SK-N-SH (cell line): ENCODE data around the gene LPCAT3. TPM values are rescaled to one million over a fixed set of nuclear protein-coding genes. Genes with fewer than 3 reads are reported as not detected.

Source experiments
- CTCF ChIA-PET: fragments of 300-600, 350-600 bp; formaldehyde crosslinking; extraction: SDS; loops from one replicate; lab custom pipeline; 2021; lab: Yijun Ruan, JAX
- POLR2A ChIA-PET: fragments of 350-600 bp; sonication (Branson Sonifier 250); formaldehyde crosslinking; extraction: SDS; loops from one replicate; lab custom pipeline; 2020; ENCODE audit warnings: antibody characterized with exemption, inconsistent platforms; lab: Yijun Ruan, JAX
- DNase-seq: peaks from one replicate; pipeline ENCODE4 v3.0.0; 2012
- H2AFZ ChIP-seq: fragments of 200-600 bp; sonication (generic); 2 replicates; pipeline ENCODE4 v1.8.1; 2016; ENCODE audit warnings: antibody characterized with exemption, mild to moderate bottlenecking, low read depth
- H3F3A ChIP-seq: fragments of 200-600 bp; sonication (generic); replicated peaks from 2 replicates; pipeline ENCODE3; 2016; ENCODE audit warnings: antibody characterized with exemption, mild to moderate bottlenecking; ENCODE audit not compliant: insufficient read depth
- H3K27ac ChIP-seq, 2 experiments: fragments of 200-500 bp in 1 of 2; fragments of 200-600 bp in 1 of 2; sonication (Bioruptor generic) in 1 of 2; sonication (generic), shearing (Covaris generic) in 1 of 2; 2 replicates each; pipeline versions ENCODE4 v1.5.1 to v1.6.1; 2014 to 2016; ENCODE audit warnings: low read depth in 2 of 2, inconsistent platforms in 1 of 2, low read length in 1 of 2, mild to moderate bottlenecking in 1 of 2, mixed read lengths in 1 of 2
- H3K27me3 ChIP-seq: fragments of 200-600 bp; sonication (generic), shearing (Covaris generic); 2 replicates; pipeline ENCODE4 v1.6.1; 2016; ENCODE audit warnings: mixed run types; ENCODE audit not compliant: insufficient read depth
- H3K36me3 ChIP-seq, 2 experiments: fragments of 200-500 bp in 1 of 2; fragments of 200-600 bp in 1 of 2; sonication (Bioruptor generic) in 1 of 2; sonication (generic) in 1 of 2; replicated peaks in 1 of 2; 2 replicates each; pipeline versions ENCODE3 to v1.5.1; 2014 to 2016; ENCODE audit warnings: low read length in 1 of 2, mild to moderate bottlenecking in 1 of 2; ENCODE audit not compliant: insufficient read depth in 2 of 2, control insufficient read depth in 1 of 2
- H3K4me1 ChIP-seq, 2 experiments: fragments of 200-500 bp in 1 of 2; fragments of 200-600 bp in 1 of 2; sonication (Bioruptor generic) in 1 of 2; sonication (generic), shearing (Covaris generic) in 1 of 2; 2 replicates each; pipeline versions ENCODE4 v1.5.1 to v1.6.1; 2014 to 2016; ENCODE audit warnings: low read depth in 1 of 2, low read length in 1 of 2, mixed run types in 1 of 2; ENCODE audit not compliant: insufficient read depth in 2 of 2, control insufficient read depth in 1 of 2
- H3K4me2 ChIP-seq: fragments of 200-600 bp; sonication (generic), shearing (Covaris generic); 2 replicates; pipeline ENCODE4 v1.6.1; 2017; ENCODE audit warnings: mixed run types
- H3K4me3 ChIP-seq, 2 experiments: fragments of 200-500 bp in 1 of 2; fragments of 200-600 bp in 1 of 2; sonication (Bioruptor generic) in 1 of 2; sonication (generic), shearing (Covaris generic) in 1 of 2; 2 replicates each; pipeline versions ENCODE4 v1.5.1 to v1.8.1; 2014 to 2016; ENCODE audit warnings: low read depth in 2 of 2, inconsistent platforms in 1 of 2, low read length in 1 of 2, mild to moderate bottlenecking in 1 of 2, mixed read lengths in 1 of 2, moderate library complexity in 1 of 2
- H3K79me2 ChIP-seq: fragments of 200-600 bp; sonication (generic); 2 replicates; pipeline ENCODE4 v1.8.1; 2017; ENCODE audit warnings: mild to moderate bottlenecking; ENCODE audit not compliant: insufficient read depth
- H3K9ac ChIP-seq: fragments of 200-600 bp; sonication (generic); 2 replicates; pipeline ENCODE4 v1.6.1; 2017; ENCODE audit warnings: mixed run types
- H3K9me2 ChIP-seq: fragments of 200-600 bp; sonication (generic); 2 replicates; pipeline ENCODE4 v1.6.1; 2017; ENCODE audit warnings: mixed run types
- H3K9me3 ChIP-seq: fragments of 200-600 bp; sonication (generic); 2 replicates; pipeline ENCODE4 v1.6.1; 2017; ENCODE audit warnings: mixed run types, mild to moderate bottlenecking, moderate library complexity
- H4K20me1 ChIP-seq: fragments of 200-600 bp; sonication (generic); 2 replicates; pipeline ENCODE4 v1.6.1; 2017; ENCODE audit warnings: mild to moderate bottlenecking, mixed run types; ENCODE audit not compliant: insufficient read depth
- CHD2 ChIP-seq: fragments of 150-350 bp; IDR thresholded peaks from 2 replicates; pipeline ENCODE4 v1.6.1; 2018; ENCODE audit warnings: low read length; ENCODE audit not compliant: partially characterized antibody
- ELF1 ChIP-seq: IDR thresholded peaks from 2 replicates; pipeline ENCODE4 v1.4.0; 2012
- EP300 ChIP-seq, 2 experiments: IDR thresholded peaks; 2 replicates each; pipeline versions ENCODE4 v1.4.0 to v1.6.1; 2012; ENCODE audit warnings: borderline replicate concordance in 1 of 2, low read depth in 1 of 2, low read length in 1 of 2
- FOXM1 ChIP-seq: IDR thresholded peaks from 2 replicates; pipeline ENCODE4 v1.4.0; 2012; ENCODE audit warnings: low read depth, mild to moderate bottlenecking
- MAX ChIP-seq: IDR thresholded peaks from 2 replicates; pipeline ENCODE4 v1.4.0; 2012; ENCODE audit warnings: low read depth
- MEF2A ChIP-seq: IDR thresholded peaks from 2 replicates; pipeline ENCODE4 v1.4.0; 2012; ENCODE audit warnings: low read depth, borderline replicate concordance
- NRF1 ChIP-seq: IDR thresholded peaks from 2 replicates; pipeline ENCODE4 v1.6.1; 2012; ENCODE audit warnings: low read depth, mild to moderate bottlenecking, low read length
- RAD21 ChIP-seq: IDR thresholded peaks from 2 replicates; pipeline ENCODE4 v1.6.1; 2012; ENCODE audit warnings: mild to moderate bottlenecking, low read length
- RCOR1 ChIP-seq: fragments of 150-350 bp; IDR thresholded peaks from 2 replicates; pipeline ENCODE4 v1.6.1; 2017; ENCODE audit warnings: antibody characterized with exemption, low read length
- TAF1 ChIP-seq: IDR thresholded peaks from 2 replicates; pipeline ENCODE4 v1.6.1; 2012; ENCODE audit warnings: low read depth, mild to moderate bottlenecking, low read length, moderate library complexity, borderline replicate concordance
- TCF12 ChIP-seq: IDR thresholded peaks from 2 replicates; pipeline ENCODE4 v1.4.0; 2012
- USF2 ChIP-seq: fragments of 150-350 bp; IDR thresholded peaks from 2 replicates; pipeline ENCODE4 v1.6.1; 2017; ENCODE audit warnings: antibody characterized with exemption, low read length, low read depth, borderline replicate concordance
- YY1 ChIP-seq: IDR thresholded peaks from 2 replicates; pipeline ENCODE4 v1.4.0; 2012; ENCODE audit warnings: low read depth, mild to moderate bottlenecking
- ZBTB33 ChIP-seq: IDR thresholded peaks from 2 replicates; pipeline ENCODE4 v1.4.0; 2012; ENCODE audit warnings: low read depth, borderline replicate concordance
- WGBS: methylation state at CpG from one replicate; pipeline ENCODE4 v1.1.6; 2017; ENCODE audit warnings: low lambda C conversion rate; 5-methylcytosine and 5-hydroxymethylcytosine counted together
- polyA plus RNA-seq, 3 experiments: library from polyadenylated mRNA; depleted of rRNA; stranded (reverse); fragments of >200 nt; gene quantifications; 2 replicates each; pipeline ENCODE4 v1.2.3, GENCODE V29; 2012

The LPCAT3 gene
- polyA plus RNA-seq, 1 of the 3 experiments (the other 2 are of a cell fraction), result 23.8 TPM

GRCh38 chr12:7023114-7023513 is 4.8 kb upstream of the LPCAT3 start:
- DNase-seq, result no peak
- no peaks in the 10 kb centered on the region for H3K36me3 ChIP-seq
- H3K9ac ChIP-seq, result no peak overlapping the region
- H4K20me1 ChIP-seq, result no peaks in the 10 kb centered on the region
- H3K4me3 ChIP-seq, result no peak overlapping the region
- no peaks in the 10 kb centered on the region for H3K79me2 ChIP-seq
- H3K4me2 ChIP-seq, result no peak overlapping the region
- H3F3A ChIP-seq, result no peaks in the 10 kb centered on the region
- TF ChIP-seq RAD21 (no peak), USF2 (no peak), TAF1 (no peak), NRF1 (no peak), MAX (no peak), FOXM1 (no peak), MEF2A (no peak), ELF1 (no peak), YY1 (no peak), TCF12 (no peak)
- H3K4me1 ChIP-seq, result peaks cover 0 to 3% of the 10 kb centered on the region in 2 experiments; a peak in 2 of 4 replicates
- ChIA-PET CTCF (interaction anchor here (0.9 kb wide), 1 partner anchor 10 kb away, joined by 3 read pairs; no protein-coding TSS in a partner anchor), POLR2A (no interaction called here)
- no peaks in the 10 kb centered on the region for H3K9me3 ChIP-seq
- 43% methylated on average over 3 of the region's 3 CpGs for WGBS
- no peak overlapping the region for H3K27ac ChIP-seq
- no peaks in the 10 kb centered on the region for H3K9me2 ChIP-seq
- no peaks in the 10 kb centered on the region for H3K27me3 ChIP-seq
- H2AFZ ChIP-seq, result no peak overlapping the region

GRCh38 chr12:7021956-7022355 is 3.7 kb upstream of the LPCAT3 start:
- no peak overlapping the region for H3K4me3 ChIP-seq
- H2AFZ ChIP-seq, result no peak overlapping the region
- 87% methylated on average over 5 of the region's 5 CpGs for WGBS
- H3K27ac ChIP-seq, result no peak overlapping the region
- CTCF ChIA-PET, result interaction anchor here (0.9 to 1.5 kb wide), 4 partner anchors 12 to 77 kb away, joined by 3 to 4 read pairs (median 3); no protein-coding TSS in a partner anchor
- H3K9ac ChIP-seq, result no peak overlapping the region
- TF ChIP-seq EP300 (IDR thresholded peaks at IDR 0.05; ENCODE audit: borderline replicate concordance in 1 of 2, low read depth in 1 of 2, low read length in 1 of 2), result no peak
- no peak for TF ChIP-seq YY1
- no peak for TF ChIP-seq NRF1
- TF ChIP-seq ZBTB33, result no peak
- TF ChIP-seq CHD2, result no peak
- no peak for TF ChIP-seq RCOR1
- peaks cover 0 to 7% of the 10 kb centered on the region in 2 experiments; a peak in 2 of 4 replicates for H3K4me1 ChIP-seq
- no peak overlapping the region for H3K4me2 ChIP-seq
- no peaks in the 10 kb centered on the region for H3K36me3 ChIP-seq
- H3K79me2 ChIP-seq, result no peaks in the 10 kb centered on the region
- peaks cover 5% of the 10 kb centered on the region for H3F3A ChIP-seq
- no peaks in the 10 kb centered on the region for H4K20me1 ChIP-seq
- no peaks in the 10 kb centered on the region for H3K9me2 ChIP-seq
- H3K27me3 ChIP-seq, result no peaks in the 10 kb centered on the region
- no peak for DNase-seq
- POLR2A ChIA-PET, result no interaction called here
- H3K9me3 ChIP-seq, result no peaks in the 10 kb centered on the region
